ENCODE results near the gene BMP4. TPM values are rescaled to one million over a fixed set of nuclear protein-coding genes. Genes with fewer than 3 reads are reported as not detected.

BMP4 gene
- total and polyA plus RNA-seq, 8 donors: 10.3 to 76.4 (median 18.9) TPM

GRCh38 chr14:53971521-53971920 is 14.9 kb upstream of the BMP4 start:
- 62 to 81% (median 71%) methylated on average over 4 of the region's 4 CpGs for WGBS, 5 donors
- no peak for DNase-seq
- no peaks in the 10 kb centered on the region for H3K4me1 ChIP-seq

DNA sequence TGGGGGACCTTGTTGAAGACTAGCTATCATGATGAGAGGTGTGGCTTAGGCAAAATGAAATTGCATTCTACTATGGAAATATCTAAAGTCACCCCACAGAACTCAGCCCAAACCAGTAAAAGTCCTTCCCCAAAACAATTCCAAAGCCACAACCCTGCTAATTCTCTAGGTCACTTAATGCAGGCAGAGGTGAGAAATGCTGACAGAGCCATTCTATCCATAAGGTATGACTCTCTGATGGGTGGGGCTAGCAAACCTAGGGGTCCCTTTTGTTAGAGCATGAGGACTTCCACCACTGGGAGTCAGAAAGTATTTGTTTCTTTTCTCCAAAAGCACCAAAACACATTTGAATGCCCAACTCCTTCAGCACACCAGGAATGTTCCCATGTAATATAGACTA is 12.7 kb upstream of the BMP4 start:
- DNase-seq: no peak
- Histone ChIP-seq H3K9me3 (no peaks in the 10 kb centered on the region), H3K36me3 (no peaks in the 10 kb centered on the region), H3K27ac (no peak overlapping the region), H3K4me1 (no peaks in the 10 kb centered on the region), H3K4me3 (no peak overlapping the region), H3K27me3 (peaks cover 0 to 4% (median 0%) of the 10 kb centered on the region in 3 donors)
- intact Hi-C loops (cut with DNase I; ENCODE audit: low total_unique reads): no loop called here
- TF ChIP-seq POLR2AphosphoS5 (IDR thresholded peaks at IDR 0.05): no peak
- TF ChIP-seq POLR2A (IDR thresholded peaks at IDR 0.05): no peak
- TF ChIP-seq CTCF (IDR thresholded peaks at IDR 0.05): no peak
- TF ChIP-seq EP300 (IDR thresholded peaks at IDR 0.05): no peak

More at GRCh38 chr14:53971521-53971920, 14.9 kb upstream of the BMP4 start:
- H3K27me3 ChIP-seq: no peaks in the 10 kb centered on the region
- intact Hi-C loops (cut with DNase I; ENCODE audit: low total_unique reads): no loop called here
- H3K9me3 ChIP-seq: no peaks in the 10 kb centered on the region
- TF ChIP-seq EP300 (IDR thresholded peaks at IDR 0.05) (no peak), CTCF (IDR thresholded peaks at IDR 0.05) (no peak), POLR2AphosphoS5 (IDR thresholded peaks at IDR 0.05) (no peak), POLR2A (IDR thresholded peaks at IDR 0.05) (no peak)
- H3K36me3 ChIP-seq: no peaks in the 10 kb centered on the region
- no peak overlapping the region for H3K4me3 ChIP-seq
- no peak overlapping the region for H3K27ac ChIP-seq

- intact Hi-C loops (cut with DNase I; ENCODE audit: low total_unique reads): no loop called here
- Histone ChIP-seq H3K4me3 (no peak overlapping the region), H3K27me3 (peaks cover 0 to 10% (median 0%) of the 10 kb centered on the region in 3 donors), H3K27ac (no peak overlapping the region), H3K9me3 (no peaks in the 10 kb centered on the region), H3K4me1 (peaks cover 0 to 5% (median 2%) of the 10 kb centered on the region in 4 donors), H3K36me3 (no peaks in the 10 kb centered on the region)
- no peak for DNase-seq
- WGBS, 5 donors: 72 to 87% (median 82%) methylated on average over 3 of the region's 3 CpGs
- TF ChIP-seq CTCF (IDR thresholded peaks at IDR 0.05) (no peak), POLR2AphosphoS5 (IDR thresholded peaks at IDR 0.05) (no peak), EP300 (IDR thresholded peaks at IDR 0.05) (no peak), POLR2A (IDR thresholded peaks at IDR 0.05) (no peak)
These were observed 12.1 kb upstream of the BMP4 start for GRCh38 chr14:53968726-53969125.

DNA sequence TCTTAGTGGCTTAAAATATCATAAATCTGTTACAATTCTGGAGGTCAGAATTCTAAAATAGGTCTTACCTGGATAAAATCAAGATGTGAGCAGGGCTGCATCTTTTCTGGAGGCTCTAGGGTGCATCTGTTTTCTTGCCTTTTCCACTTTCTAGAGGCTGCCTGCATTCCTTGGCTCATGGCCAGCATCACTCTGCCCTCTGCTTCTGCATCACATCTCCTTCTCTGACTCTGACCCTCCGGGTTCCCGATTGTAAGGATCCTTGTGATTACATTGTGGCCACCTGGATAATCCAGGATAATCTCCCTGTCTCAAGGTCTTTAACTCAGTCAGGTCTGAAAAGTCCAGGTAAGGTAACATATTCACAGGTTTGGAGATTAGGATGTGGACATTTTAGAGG is 11.0 kb upstream of the BMP4 start:
- TF ChIP-seq POLR2AphosphoS5 (IDR thresholded peaks at IDR 0.05) (no peak), POLR2A (IDR thresholded peaks at IDR 0.05) (no peak), CTCF (IDR thresholded peaks at IDR 0.05) (no peak), EP300 (IDR thresholded peaks at IDR 0.05) (no peak)
- Histone ChIP-seq H3K4me3 (no peak overlapping the region), H3K9me3 (no peaks in the 10 kb centered on the region), H3K4me1 (peaks cover 5 to 16% (median 13%) of the 10 kb centered on the region in 4 donors), H3K36me3 (no peaks in the 10 kb centered on the region), H3K27me3 (peaks cover 0 to 22% (median 0%) of the 10 kb centered on the region in 3 donors), H3K27ac (no peak overlapping the region)
- WGBS, 5 donors: 52 to 72% (median 63%) methylated on average over 2 of the region's 2 CpGs
- intact Hi-C loops (cut with DNase I; ENCODE audit: low total_unique reads): no loop called here
- DNase-seq: no peak

All from stomach (tissue), 9 donors.